LNCaP clone FGC (cell line): ENCODE results near the gene ATP6V0A4.
"Not testable (repeated sequence)": the region's sequence is repeated elsewhere in the genome, so short reads cannot be mapped to it uniquely, and the experiment has no call there.

Source experiments
- DNase-seq: peaks from one replicate; pipeline ENCODE4 v3.0.0-alpha.2; 2011; ENCODE audit warnings: low read depth
- H3K4me3 ChIP-seq: 2 replicates; pipeline ENCODE4 v1.5.1; 2011; ENCODE audit warnings: mild to moderate bottlenecking, low read depth, low read length, control low read depth
- TF ChIP-seq, protein P1 (sequence below): IDR thresholded peaks from 2 replicates; pipeline ENCODE4 v1.5.1; 2012; ENCODE audit warnings: mild to moderate bottlenecking; ENCODE audit not compliant: control insufficient read depth, insufficient read depth; ENCODE audit errors: extremely low read depth

Gene ATP6V0A4

GRCh38 chr7:138822867-138823535 is 25.0 kb upstream of the ATP6V0A4 start:
- DNase-seq, result no peak
- no peak overlapping the region for H3K4me3 ChIP-seq
- TF ChIP-seq, protein P1, sequence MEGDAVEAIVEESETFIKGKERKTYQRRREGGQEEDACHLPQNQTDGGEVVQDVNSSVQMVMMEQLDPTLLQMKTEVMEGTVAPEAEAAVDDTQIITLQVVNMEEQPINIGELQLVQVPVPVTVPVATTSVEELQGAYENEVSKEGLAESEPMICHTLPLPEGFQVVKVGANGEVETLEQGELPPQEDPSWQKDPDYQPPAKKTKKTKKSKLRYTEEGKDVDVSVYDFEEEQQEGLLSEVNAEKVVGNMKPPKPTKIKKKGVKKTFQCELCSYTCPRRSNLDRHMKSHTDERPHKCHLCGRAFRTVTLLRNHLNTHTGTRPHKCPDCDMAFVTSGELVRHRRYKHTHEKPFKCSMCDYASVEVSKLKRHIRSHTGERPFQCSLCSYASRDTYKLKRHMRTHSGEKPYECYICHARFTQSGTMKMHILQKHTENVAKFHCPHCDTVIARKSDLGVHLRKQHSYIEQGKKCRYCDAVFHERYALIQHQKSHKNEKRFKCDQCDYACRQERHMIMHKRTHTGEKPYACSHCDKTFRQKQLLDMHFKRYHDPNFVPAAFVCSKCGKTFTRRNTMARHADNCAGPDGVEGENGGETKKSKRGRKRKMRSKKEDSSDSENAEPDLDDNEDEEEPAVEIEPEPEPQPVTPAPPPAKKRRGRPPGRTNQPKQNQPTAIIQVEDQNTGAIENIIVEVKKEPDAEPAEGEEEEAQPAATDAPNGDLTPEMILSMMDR, result no peak

- TF ChIP-seq, protein P1, result no peak
- H3K4me3 ChIP-seq, result no peak overlapping the region
- DNase-seq, result no peak
These were observed 23.9 kb upstream of the ATP6V0A4 start for GRCh38 chr7:138821912-138822311.

GRCh38 chr7:138819625-138820024 is 21.6 kb upstream of the ATP6V0A4 start:
- TF ChIP-seq, protein P1, result no peak
- no peak for DNase-seq
- H3K4me3 ChIP-seq, result no peak overlapping the region

- TF ChIP-seq, protein P1, result no peak
- no peak overlapping the region for H3K4me3 ChIP-seq
- DNase-seq, result no peak
These were observed 18.7 kb upstream of the ATP6V0A4 start for GRCh38 chr7:138816650-138817049.

- TF ChIP-seq, protein P1, result no peak
- H3K4me3 ChIP-seq, result no peak overlapping the region
- DNase-seq, result no peak
These were observed 16.9 kb upstream of the ATP6V0A4 start for GRCh38 chr7:138814816-138815332.

DNA sequence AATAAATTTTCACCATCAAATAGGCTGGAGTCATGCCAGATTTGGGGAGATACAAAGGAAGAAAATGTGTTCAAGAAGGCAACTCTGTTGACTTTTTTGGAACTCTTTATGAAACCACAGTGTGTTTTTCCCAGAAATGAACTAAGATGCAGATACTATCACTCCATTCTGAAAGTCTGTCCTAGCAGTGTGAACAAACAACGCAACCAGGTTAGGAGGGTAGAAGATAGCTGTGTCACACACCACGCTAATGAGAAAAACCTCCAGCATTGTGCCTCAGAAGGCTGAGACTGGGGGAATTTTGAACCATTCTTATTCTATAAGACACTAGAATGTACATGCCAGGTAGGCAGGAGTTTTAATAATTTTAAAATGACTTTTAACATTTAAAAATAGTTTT is 15.9 kb upstream of the ATP6V0A4 start:
- no peak for DNase-seq
- TF ChIP-seq, protein P1, result no peak
- no peak overlapping the region for H3K4me3 ChIP-seq

GRCh38 chr7:138811327-138811726 is 13.3 kb upstream of the ATP6V0A4 start:
- not testable (repeated sequence) for DNase-seq, H3K4me3 ChIP-seq
